Measurements from ENCODE around the gene BRF1. TPM values are rescaled to one million over a fixed set of nuclear protein-coding genes. Genes with fewer than 3 reads are reported as not detected.

The BRF1 gene
- total RNA-seq, 6 experiments from 2014 or later, result 13.1 to 17.8 (median 16.2) TPM

DNA sequence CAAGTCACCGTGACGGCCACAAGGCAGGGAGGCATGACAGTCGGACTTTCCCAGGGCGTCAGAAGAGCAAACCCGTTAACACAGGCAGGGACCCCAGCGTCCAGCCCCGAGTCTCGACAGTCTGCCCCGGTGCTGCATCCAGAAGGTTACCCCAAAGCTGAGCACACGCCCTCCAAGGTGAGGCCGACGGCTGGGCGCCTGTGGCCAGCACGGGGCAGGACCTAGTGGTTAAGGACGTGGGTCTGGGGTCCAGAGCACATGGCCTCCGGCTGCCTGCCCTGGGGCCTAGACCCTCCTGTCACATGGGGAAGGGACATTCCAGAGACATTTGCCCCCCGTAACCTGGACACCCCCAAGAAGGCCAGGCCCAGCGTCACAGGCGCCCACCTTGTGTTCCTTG, 82.2 kb downstream of the BRF1 start:
- H3K36me3 ChIP-seq, result peaks cover 0 to 6% (median 0%) of the 10 kb centered on the region in 4 donors
- TF ChIP-seq, protein P1, sequence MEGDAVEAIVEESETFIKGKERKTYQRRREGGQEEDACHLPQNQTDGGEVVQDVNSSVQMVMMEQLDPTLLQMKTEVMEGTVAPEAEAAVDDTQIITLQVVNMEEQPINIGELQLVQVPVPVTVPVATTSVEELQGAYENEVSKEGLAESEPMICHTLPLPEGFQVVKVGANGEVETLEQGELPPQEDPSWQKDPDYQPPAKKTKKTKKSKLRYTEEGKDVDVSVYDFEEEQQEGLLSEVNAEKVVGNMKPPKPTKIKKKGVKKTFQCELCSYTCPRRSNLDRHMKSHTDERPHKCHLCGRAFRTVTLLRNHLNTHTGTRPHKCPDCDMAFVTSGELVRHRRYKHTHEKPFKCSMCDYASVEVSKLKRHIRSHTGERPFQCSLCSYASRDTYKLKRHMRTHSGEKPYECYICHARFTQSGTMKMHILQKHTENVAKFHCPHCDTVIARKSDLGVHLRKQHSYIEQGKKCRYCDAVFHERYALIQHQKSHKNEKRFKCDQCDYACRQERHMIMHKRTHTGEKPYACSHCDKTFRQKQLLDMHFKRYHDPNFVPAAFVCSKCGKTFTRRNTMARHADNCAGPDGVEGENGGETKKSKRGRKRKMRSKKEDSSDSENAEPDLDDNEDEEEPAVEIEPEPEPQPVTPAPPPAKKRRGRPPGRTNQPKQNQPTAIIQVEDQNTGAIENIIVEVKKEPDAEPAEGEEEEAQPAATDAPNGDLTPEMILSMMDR (IDR thresholded peaks at IDR 0.05), result no peak
- no peak for TF ChIP-seq POLR2A (IDR thresholded peaks at IDR 0.05)
- H3K27ac ChIP-seq, result no peak overlapping the region
- intact Hi-C loops (cut with DNase I), result loop anchor here in 1 of 2 donors (10.0 kb wide), 1 partner anchor 46 kb away; no protein-coding TSS in a partner anchor
- H3K27me3 ChIP-seq, result no peaks in the 10 kb centered on the region
- no peak for ATAC-seq
- 100% methylated on average over 3 of the region's 19 CpGs for WGBS (ENCODE audit: insufficient coverage, low coverage, low lambda C conversion rate, missing lambda C conversion rate)
- H3K9me3 ChIP-seq, result no peaks in the 10 kb centered on the region
- no peak overlapping the region for H3K4me3 ChIP-seq
- H3K4me1 ChIP-seq, result no peaks in the 10 kb centered on the region
- no peak for DNase-seq

DNA sequence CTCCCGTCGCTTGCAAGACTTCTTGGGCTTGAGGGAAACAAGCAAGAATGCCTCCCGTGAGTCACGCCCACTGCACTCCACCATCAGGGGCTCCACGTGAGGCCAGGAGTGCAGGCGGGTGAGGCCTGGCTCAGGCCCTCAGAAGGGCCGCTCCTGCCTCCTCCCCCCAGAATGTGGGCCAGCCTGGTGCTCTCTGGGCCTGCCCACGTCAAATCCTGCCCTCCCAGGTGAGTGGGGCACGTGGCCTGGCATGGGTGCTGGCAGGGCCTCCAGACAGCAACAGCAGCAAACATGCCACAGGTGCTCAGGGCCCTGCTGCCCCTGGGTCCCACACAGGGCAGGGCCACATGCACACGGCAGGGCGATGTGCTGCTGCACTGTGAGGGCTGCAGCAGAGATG, 83.0 kb downstream of the BRF1 start:
- WGBS (ENCODE audit: insufficient coverage, low coverage, low lambda C conversion rate, missing lambda C conversion rate), result 100% methylated on average over 2 of the region's 11 CpGs
- DNase-seq (no peak), ATAC-seq (no peak)
- intact Hi-C loops (cut with DNase I), result loop anchor here in 1 of 2 donors (10.0 kb wide), 1 partner anchor 47 kb away; no protein-coding TSS in a partner anchor
- Histone ChIP-seq H3K27ac (no peak overlapping the region), H3K36me3 (peaks cover 0 to 6% (median 0%) of the 10 kb centered on the region in 4 donors), H3K4me3 (no peak overlapping the region), H3K4me1 (no peaks in the 10 kb centered on the region), H3K9me3 (no peaks in the 10 kb centered on the region), H3K27me3 (no peaks in the 10 kb centered on the region)
- TF ChIP-seq, protein P1 (IDR thresholded peaks at IDR 0.05), result no peak
- TF ChIP-seq POLR2A (IDR thresholded peaks at IDR 0.05), result no peak

DNA sequence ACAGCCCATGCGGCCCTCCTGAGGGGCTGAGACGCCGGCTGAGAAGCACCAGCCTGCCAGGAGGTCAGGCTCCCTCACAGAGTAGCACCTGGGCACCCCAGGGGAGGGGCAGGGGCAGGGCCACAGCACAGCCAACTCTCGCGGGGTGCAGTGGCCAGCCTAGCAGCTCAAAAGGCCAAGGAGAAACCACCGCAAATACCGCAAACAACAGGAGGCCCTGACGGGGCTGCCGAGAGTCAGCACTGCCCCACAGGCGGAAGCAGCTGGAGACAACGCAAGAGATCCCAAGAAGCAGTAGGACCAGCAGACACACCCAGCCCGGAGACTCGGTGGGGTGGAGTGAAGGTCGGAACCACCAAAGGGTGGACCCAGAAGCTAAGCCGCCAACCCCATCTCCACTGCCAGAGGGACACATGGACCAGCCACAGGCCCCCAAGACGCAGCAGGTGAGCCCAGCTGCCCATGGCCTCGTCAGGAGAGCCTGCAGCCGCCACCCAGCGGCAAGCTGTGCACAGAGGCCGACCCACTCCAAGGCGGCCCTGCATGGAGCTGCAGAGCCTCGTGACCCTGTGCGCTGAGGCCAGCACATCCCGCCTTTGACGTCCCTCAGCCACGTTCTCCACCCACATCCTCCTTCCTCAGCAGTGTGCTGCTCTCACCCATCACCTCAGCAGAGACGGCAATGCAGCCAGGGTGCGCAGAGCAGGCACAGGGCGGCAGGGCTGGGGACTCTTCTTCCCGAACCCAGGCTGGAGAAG, 84.1 kb downstream of the BRF1 start:
- intact Hi-C loops (cut with DNase I), result loop anchor here in 1 of 2 donors (10.0 kb wide), 1 partner anchor 48 kb away; no protein-coding TSS in a partner anchor
- no peak for DNase-seq

DNA sequence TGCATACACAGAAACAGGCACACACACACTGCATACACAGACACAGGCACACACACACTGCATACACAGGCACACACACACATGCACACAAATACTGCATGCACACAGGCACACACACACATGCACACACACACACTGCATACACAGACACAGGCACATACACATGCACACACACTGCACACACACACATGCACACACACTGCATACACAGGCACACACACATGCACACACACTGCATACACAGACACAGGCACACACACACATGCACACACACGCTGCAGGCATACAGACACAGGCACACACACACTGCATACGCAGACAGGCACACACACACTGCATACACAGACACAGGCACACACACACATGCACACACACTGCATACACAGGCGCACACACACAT, 85.2 kb downstream of the BRF1 start:
- TF ChIP-seq, protein P1 (IDR thresholded peaks at IDR 0.05), result no peak
- WGBS (ENCODE audit: insufficient coverage, low coverage, low lambda C conversion rate, missing lambda C conversion rate), result no CpG with 5 or more reads among the region's 3 CpGs
- H3K4me1 ChIP-seq, result no peaks in the 10 kb centered on the region
- no peaks in the 10 kb centered on the region for H3K27me3 ChIP-seq
- no peak overlapping the region for H3K27ac ChIP-seq
- no peaks in the 10 kb centered on the region for H3K9me3 ChIP-seq
- H3K4me3 ChIP-seq, result no peak overlapping the region
- DNase-seq (no peak), ATAC-seq (no peak)
- H3K36me3 ChIP-seq, result peaks cover 0 to 6% (median 0%) of the 10 kb centered on the region in 4 donors
- intact Hi-C loops (cut with DNase I), result loop anchor here in 1 of 2 donors (10.0 kb wide), 1 partner anchor 49 kb away; no protein-coding TSS in a partner anchor

More for the DNA sequence above, 84.1 kb downstream of the BRF1 start:
- Histone ChIP-seq H3K4me1 (no peaks in the 10 kb centered on the region), H3K27me3 (no peaks in the 10 kb centered on the region), H3K27ac (no peak overlapping the region), H3K9me3 (no peaks in the 10 kb centered on the region), H3K4me3 (no peak overlapping the region), H3K36me3 (peaks cover 0 to 6% (median 0%) of the 10 kb centered on the region in 4 donors)
- no peak for ATAC-seq
- no peak for TF ChIP-seq POLR2A (IDR thresholded peaks at IDR 0.05)
- TF ChIP-seq, protein P1 (IDR thresholded peaks at IDR 0.05), result no peak
- 100% methylated on average over 1 of the region's 30 CpGs for WGBS (ENCODE audit: insufficient coverage, low coverage, low lambda C conversion rate, missing lambda C conversion rate)

Data from right lobe of liver (tissue), 6 donors.